NOMO-1 treated with dmso at 0.1 percent for 144 hours (cell line): Measurements from ENCODE around the gene TRIM4.
A peak's percentile ranks its signal among the peaks of the same experiment; 100 is the strongest.
"Not testable (repeated sequence)": the region's sequence is repeated elsewhere in the genome, so short reads cannot be mapped to it uniquely, and the experiment has no call there.

ENCODE experiments used
- DNase-seq: peaks from one replicate; lab custom pipeline; 2025; ENCODE audit not compliant: unreplicated experiment; lab: John Stamatoyannopoulos, UW

TRIM4 gene

GRCh38 chr7:99920149-99920548, 819 bp upstream of the TRIM4 start:
- no peak for DNase-seq

- DNase-seq = no peak
These were observed 433 bp upstream of the TRIM4 start for GRCh38 chr7:99919814-99920112.

GRCh38 chr7:99910976-99911375, 8.4 kb downstream of the TRIM4 start:
- DNase-seq = no peak

- DNase-seq = no peak
These were observed 17.7 kb downstream of the TRIM4 start for GRCh38 chr7:99901581-99901980.

- no peak for DNase-seq
These were observed 19.4 kb downstream of the TRIM4 start for GRCh38 chr7:99899830-99900519.

- no peak for DNase-seq
These were observed 20.5 kb downstream of the TRIM4 start for GRCh38 chr7:99898836-99899235.

- no peak for DNase-seq
These were observed 21.3 kb downstream of the TRIM4 start for GRCh38 chr7:99898023-99898357.

- no peak for DNase-seq
These were observed 21.9 kb downstream of the TRIM4 start for GRCh38 chr7:99897322-99898022.

- no peak for DNase-seq
These were observed 24.6 kb downstream of the TRIM4 start for GRCh38 chr7:99894738-99895137.

- DNase-seq = no peak
These were observed 26.1 kb downstream of the TRIM4 start for GRCh38 chr7:99893280-99893679.

- DNase-seq = not testable (repeated sequence)
These were observed 29.0 kb downstream of the TRIM4 start for GRCh38 chr7:99890348-99890747.

- not testable (repeated sequence) for DNase-seq
These were observed 31.0 kb downstream of the TRIM4 start for GRCh38 chr7:99888366-99888765.

- DNase-seq = no peak
These were observed 38.0 kb downstream of the TRIM4 start for GRCh38 chr7:99881370-99881769.

- DNase-seq = no peak
These were observed 42.4 kb downstream of the TRIM4 start, which contains the start of gene OR2AE1 for GRCh38 chr7:99876933-99877332. OR2AE1 (minus strand) TSS chr7:99877033; CDS start chr7:99877033, 0 bp downstream.

GRCh38 chr7:99876491-99876890, 42.8 kb downstream of the TRIM4 start:
- DNase-seq = peak; percentile 4

GRCh38 chr7:99868246-99868645, 51.1 kb downstream of the TRIM4 start:
- no peak for DNase-seq

GRCh38 chr7:99867477-99867876, 51.9 kb downstream of the TRIM4 start:
- not testable (repeated sequence) for DNase-seq

- DNase-seq = peak; percentile 23
These were observed 55.4 kb downstream of the TRIM4 start for GRCh38 chr7:99863847-99864440.

GRCh38 chr7:99860281-99861127, 58.8 kb downstream of the TRIM4 start:
- no peak for DNase-seq

- no peak for DNase-seq
These were observed 64.1 kb downstream of the TRIM4 start for GRCh38 chr7:99855236-99855635.

- DNase-seq = no peak
These were observed 70.7 kb downstream of the TRIM4 start for GRCh38 chr7:99848420-99849216.
